HCT116 (cell line): Measurements from ENCODE around the gene PRKCA. TPM values are rescaled to one million over a fixed set of nuclear protein-coding genes. Genes with fewer than 3 reads are reported as not detected.

ENCODE experiments used
- ATAC-seq: fragments of 200-7000 bp; cut with Tn5 transposase; 2 replicates; pipeline ENCODE4 v1.9.1; 2020; ENCODE audit warnings: mild to moderate bottlenecking, moderate library complexity
- BruUV-seq: library from RNA; stranded (reverse); fragments of 400-500 nt; replicated peaks from 2 replicates; lab custom pipeline; 2021; lab: Mats Ljungman, UMichigan
- CTCF ChIA-PET: fragments of 300-600 bp; sonication (Branson Sonifier 250); formaldehyde crosslinking; loops from one replicate; lab custom pipeline; 2021; ENCODE audit warnings: antibody characterized with exemption; lab: Charles Lee
- POLR2A ChIA-PET: fragments of 300-600, 350-600 bp; sonication (Branson Sonifier 250); formaldehyde crosslinking; loops from one replicate; lab custom pipeline; 2021; ENCODE audit warnings: antibody characterized with exemption; lab: Charles Lee
- RAD21 ChIA-PET, 2 experiments: fragments of 300-600 bp; sonication (Branson Sonifier 250); formaldehyde crosslinking; loops; one replicate each; lab custom pipeline; 2023; ENCODE audit warnings: low total read pairs in 2 of 2; ENCODE audit not compliant: uncharacterized antibody in 2 of 2, unreplicated experiment in 2 of 2, low non-redundant PET in 1 of 2; lab: Charles Lee
- DNase-seq: peaks from one replicate; pipeline ENCODE4 v3.0.0-alpha.2; 2010; ENCODE audit warnings: low read depth, low spot score
- H2AFZ ChIP-seq: fragments of 200-600 bp; shearing (Covaris generic), sonication (generic); 2 replicates; pipeline ENCODE4 v1.6.1; 2017; ENCODE audit warnings: low read depth, mixed run types, mixed read lengths, antibody characterized with exemption, low read length; ENCODE audit not compliant: poor library complexity, severe bottlenecking
- H3K27ac ChIP-seq: 2 replicates; pipeline ENCODE4 v1.5.1; 2012; ENCODE audit warnings: low read depth, low read length
- H3K27me3 ChIP-seq: fragments of 200-600 bp; sonication (generic); 2 replicates; pipeline ENCODE4 v1.6.1; 2016; ENCODE audit warnings: mixed run types, low read length, mixed read lengths; ENCODE audit not compliant: insufficient read depth
- H3K36me3 ChIP-seq, 2 experiments: fragments of 200-500 bp in 1 of 2; fragments of 200-600 bp in 1 of 2; sonication (Bioruptor generic) in 1 of 2; sonication (generic) in 1 of 2; 2 replicates each; pipeline versions ENCODE4 v1.5.1 to v1.6.1; 2014 to 2016; ENCODE audit warnings: low read length in 2 of 2, inconsistent platforms in 1 of 2, mixed read lengths in 1 of 2, mixed run types in 1 of 2; ENCODE audit not compliant: insufficient read depth in 2 of 2, control insufficient read depth in 1 of 2
- H3K4me1 ChIP-seq, 2 experiments: fragments of 200-600 bp in 1 of 2; sonication (generic) in 1 of 2; 2 replicates each; pipeline versions ENCODE4 v1.5.1 to v1.6.1; 2012 to 2017; ENCODE audit warnings: low read length in 2 of 2, inconsistent platforms in 1 of 2, mild to moderate bottlenecking in 1 of 2, mixed read lengths in 1 of 2, mixed run types in 1 of 2, moderate library complexity in 1 of 2; ENCODE audit not compliant: insufficient read depth in 2 of 2, control insufficient read depth in 1 of 2
- H3K4me2 ChIP-seq: fragments of 200-600 bp; sonication (generic); 2 replicates; pipeline ENCODE4 v1.6.1; 2017; ENCODE audit warnings: mixed run types, low read length, mixed read lengths
- H3K4me3 ChIP-seq, 2 experiments: fragments of 200-600 bp in 1 of 2; sonication (generic) in 1 of 2; replicated peaks in 1 of 2; 2 replicates each; pipeline ENCODE4 v1.5.1; 2011 to 2016; ENCODE audit warnings: low read length in 2 of 2, control low read depth in 1 of 2, low read depth in 1 of 2, mild to moderate bottlenecking in 1 of 2, mixed read lengths in 1 of 2, mixed run types in 1 of 2
- H3K79me2 ChIP-seq: fragments of 200-600 bp; sonication (generic); 2 replicates; pipeline ENCODE4 v1.6.1; 2017; ENCODE audit warnings: mild to moderate bottlenecking, mixed run types, low read length, moderate library complexity, mixed read lengths; ENCODE audit not compliant: insufficient read depth
- H3K9ac ChIP-seq: fragments of 200-600 bp; sonication (generic); 2 replicates; pipeline ENCODE4 v1.6.1; 2016; ENCODE audit warnings: low read length, mixed read lengths
- H3K9me2 ChIP-seq: fragments of 200-600 bp; sonication (generic), shearing (Covaris generic); 2 replicates; pipeline ENCODE4 v1.6.1; 2017; ENCODE audit warnings: mixed run types, mild to moderate bottlenecking, moderate library complexity; ENCODE audit not compliant: insufficient read depth
- H3K9me3 ChIP-seq, 2 experiments: fragments of 200-500 bp in 1 of 2; fragments of 200-600 bp in 1 of 2; sonication (Bioruptor generic) in 1 of 2; sonication (generic) in 1 of 2; 2 replicates each; pipeline ENCODE4 v1.6.1; 2014 to 2017; ENCODE audit warnings: low read length in 2 of 2, mixed read lengths in 2 of 2, inconsistent platforms in 1 of 2, low read depth in 1 of 2, mild to moderate bottlenecking in 1 of 2, mixed run types in 1 of 2, moderate library complexity in 1 of 2; ENCODE audit not compliant: control insufficient read depth in 1 of 2, insufficient read depth in 1 of 2
- H4K20me1 ChIP-seq: fragments of 200-600 bp; sonication (generic), shearing (Covaris generic); 2 replicates; pipeline ENCODE4 v1.6.1; 2017; ENCODE audit warnings: mixed run types, mild to moderate bottlenecking, moderate library complexity; ENCODE audit not compliant: insufficient read depth
- EGR1 ChIP-seq: IDR thresholded peaks from 2 replicates; pipeline ENCODE4 v1.6.1; 2012; ENCODE audit warnings: low read depth
- EZH2phosphoT487 ChIP-seq: fragments of 200-600 bp; IDR thresholded peaks from 2 replicates; pipeline ENCODE4 v1.6.1; 2018; ENCODE audit warnings: antibody characterized with exemption, borderline replicate concordance
- FOSL1 ChIP-seq: IDR thresholded peaks from 2 replicates; pipeline ENCODE4 v1.6.1; 2012; ENCODE audit warnings: low read depth
- JUND ChIP-seq: IDR thresholded peaks from 2 replicates; pipeline ENCODE4 v1.6.1; 2012
- POLR2AphosphoS5 ChIP-seq: IDR thresholded peaks from 2 replicates; pipeline ENCODE4 v1.6.1; 2011; ENCODE audit warnings: mild to moderate bottlenecking, low read depth, low read length, moderate library complexity
- RAD21 ChIP-seq: IDR thresholded peaks from 2 replicates; pipeline ENCODE4 v1.6.1; 2012; ENCODE audit warnings: low read depth, mild to moderate bottlenecking
- SIN3A ChIP-seq: IDR thresholded peaks from 2 replicates; pipeline ENCODE4 v1.6.1; 2012; ENCODE audit warnings: low read depth
- SP1 ChIP-seq: IDR thresholded peaks from 2 replicates; pipeline ENCODE4 v1.6.1; 2012; ENCODE audit warnings: low read depth
- TCF7L2 ChIP-seq: IDR thresholded peaks from 2 replicates; pipeline ENCODE4 v1.7.0; 2011; ENCODE audit warnings: borderline replicate concordance, inconsistent platforms; ENCODE audit not compliant: insufficient read depth, insufficient read length; ENCODE audit errors: extremely low read depth
- ZFX ChIP-seq: fragments of 450-650 bp; IDR thresholded peaks from 2 replicates; pipeline ENCODE4 v1.6.1; 2017
- ZNF274 ChIP-seq: fragments of 200-500 bp; sonication (Bioruptor generic); IDR thresholded peaks from 2 replicates; pipeline ENCODE4 v1.6.1; 2014; ENCODE audit warnings: mild to moderate bottlenecking, low read depth, low read length, inconsistent platforms
- intact Hi-C: fragments of 100-400 bp; cut with micrococcal nuclease; formaldehyde crosslinking; loops from 2 replicates; pipeline ENCODE4 v1.10.0; 2022
- total RNA-seq: library from RNA; stranded (reverse); gene quantifications from one replicate; pipeline ENCODE4 v1.2.1, GENCODE V29; 2021; ENCODE audit not compliant: unreplicated experiment
- TF ChIP-seq, protein P1 (sequence below): IDR thresholded peaks from 2 replicates; pipeline ENCODE4 v1.6.1; 2011; ENCODE audit warnings: mild to moderate bottlenecking, low read length, moderate library complexity; ENCODE audit not compliant: insufficient replicate concordance; ENCODE audit errors: extremely low read depth

Gene PRKCA
- total RNA-seq, 1 experiment from 2014 or later = 18.8 TPM

DNA sequence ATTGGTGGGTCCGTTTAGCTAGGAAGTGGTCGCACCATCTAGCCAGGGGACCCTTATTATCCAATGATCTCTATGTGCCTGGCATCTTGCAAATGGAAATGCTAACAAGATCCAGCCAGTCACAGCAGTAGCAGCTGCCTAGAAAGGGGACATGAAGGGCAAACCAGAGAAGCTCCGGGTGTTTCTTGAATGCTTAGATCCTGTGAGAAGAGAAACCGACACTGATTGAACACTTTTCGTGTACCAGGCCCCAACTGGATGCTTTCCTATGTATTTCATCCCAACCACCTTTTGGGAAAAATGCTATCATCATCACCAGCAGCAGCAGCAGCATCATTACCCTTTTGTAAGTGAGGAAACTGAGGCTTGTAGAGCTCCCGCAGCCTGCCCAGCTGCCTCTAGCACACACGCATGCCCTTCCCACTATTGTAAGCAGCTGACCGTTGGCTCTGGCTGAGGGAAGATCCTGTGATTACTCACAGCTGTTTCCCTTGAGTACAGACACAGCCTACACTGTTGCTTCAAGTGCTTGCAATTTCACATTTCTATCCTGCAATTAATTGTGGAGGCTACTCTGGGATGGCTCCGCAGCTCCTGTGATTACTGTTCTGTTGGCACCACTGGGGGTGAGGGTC, 351.8 kb downstream of the PRKCA start:
- Histone ChIP-seq H2AFZ (no peak overlapping the region), H3K4me1 (peaks cover 11 to 25% of the 10 kb centered on the region in 2 experiments), H3K9ac (no peak overlapping the region), H3K9me3 (no peaks in the 10 kb centered on the region), H3K79me2 (no peaks in the 10 kb centered on the region), H3K27me3 (no peaks in the 10 kb centered on the region), H3K36me3 (no peaks in the 10 kb centered on the region), H3K4me3 (no peak overlapping the region), H3K4me2 (no peak overlapping the region), H3K27ac (no peak overlapping the region), H4K20me1 (no peaks in the 10 kb centered on the region), H3K9me2 (no peaks in the 10 kb centered on the region)
- intact Hi-C loops = no loop called here
- RAD21 ChIA-PET = no interaction called here
- TF ChIP-seq SIN3A (no peak), RAD21 (no peak), EZH2phosphoT487 (no peak)
- TF ChIP-seq, protein P1, sequence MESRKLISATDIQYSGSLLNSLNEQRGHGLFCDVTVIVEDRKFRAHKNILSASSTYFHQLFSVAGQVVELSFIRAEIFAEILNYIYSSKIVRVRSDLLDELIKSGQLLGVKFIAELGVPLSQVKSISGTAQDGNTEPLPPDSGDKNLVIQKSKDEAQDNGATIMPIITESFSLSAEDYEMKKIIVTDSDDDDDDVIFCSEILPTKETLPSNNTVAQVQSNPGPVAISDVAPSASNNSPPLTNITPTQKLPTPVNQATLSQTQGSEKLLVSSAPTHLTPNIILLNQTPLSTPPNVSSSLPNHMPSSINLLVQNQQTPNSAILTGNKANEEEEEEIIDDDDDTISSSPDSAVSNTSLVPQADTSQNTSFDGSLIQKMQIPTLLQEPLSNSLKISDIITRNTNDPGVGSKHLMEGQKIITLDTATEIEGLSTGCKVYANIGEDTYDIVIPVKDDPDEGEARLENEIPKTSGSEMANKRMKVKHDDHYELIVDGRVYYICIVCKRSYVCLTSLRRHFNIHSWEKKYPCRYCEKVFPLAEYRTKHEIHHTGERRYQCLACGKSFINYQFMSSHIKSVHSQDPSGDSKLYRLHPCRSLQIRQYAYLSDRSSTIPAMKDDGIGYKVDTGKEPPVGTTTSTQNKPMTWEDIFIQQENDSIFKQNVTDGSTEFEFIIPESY = no peak
- ATAC-seq (no peak), DNase-seq (no peak)
- BruUV-seq = no TSS peak
- POLR2A ChIA-PET = interaction anchor here (0.5 kb wide), 1 partner anchor 196 kb away, joined by 3 read pairs; no protein-coding TSS in a partner anchor
- CTCF ChIA-PET = no interaction called here

DNA sequence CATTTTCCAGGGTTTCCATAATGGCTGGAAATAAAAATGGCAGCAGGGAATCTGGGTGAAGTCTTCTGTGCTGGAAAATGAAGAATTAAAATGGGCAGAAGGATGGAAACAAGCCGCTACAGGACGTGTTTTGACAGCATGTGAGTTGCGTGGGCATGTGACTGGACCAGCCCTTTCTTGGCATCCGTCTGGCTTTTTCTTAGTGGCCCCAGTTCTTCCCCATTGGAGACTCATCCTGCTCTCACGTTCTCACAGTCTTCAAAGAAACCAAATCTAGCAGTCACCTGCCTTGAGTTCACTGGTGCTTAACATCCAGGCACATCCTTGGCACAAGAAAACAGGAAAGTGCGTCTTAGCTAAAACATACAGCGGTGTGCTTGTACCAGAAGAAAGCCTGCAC, 352.4 kb downstream of the PRKCA start:
- Histone ChIP-seq H3K4me3 (no peak overlapping the region), H3K27ac (no peak overlapping the region), H3K9ac (no peak overlapping the region), H3K4me2 (no peak overlapping the region)
- ATAC-seq = no peak
- TF ChIP-seq TCF7L2 (no peak), POLR2AphosphoS5 (no peak), SP1 (no peak), JUND (no peak), EGR1 (no peak), ZFX (no peak), FOSL1 (no peak), ZNF274 (no peak)
- TF ChIP-seq, all 23 proteins: peak for 0
- intact Hi-C loops = no loop called here
- H4K20me1 ChIP-seq = no peaks in the 10 kb centered on the region
- RAD21 ChIA-PET = no interaction called here
- POLR2A ChIA-PET = no interaction called here
- H3K9me2 ChIP-seq = no peaks in the 10 kb centered on the region
- H3K79me2 ChIP-seq = no peaks in the 10 kb centered on the region
- no TSS peak for BruUV-seq
- H2AFZ ChIP-seq = no peak overlapping the region
- H3K36me3 ChIP-seq = no peaks in the 10 kb centered on the region
- no peaks in the 10 kb centered on the region for H3K9me3 ChIP-seq
- peaks cover 11 to 25% of the 10 kb centered on the region in 2 experiments for H3K4me1 ChIP-seq
- DNase-seq = no peak
- CTCF ChIA-PET = no interaction called here
- no peaks in the 10 kb centered on the region for H3K27me3 ChIP-seq
